GM18909 (cell line): ENCODE data around the gene AGAP1.

Experiments used
- ATAC-seq: cut with Tn5 transposase; IDR thresholded peaks from one replicate; pipeline ENCODE4 v1.9.1; 2021; ENCODE audit warnings: mild to moderate bottlenecking; ENCODE audit not compliant: unreplicated experiment, poor library complexity

Gene AGAP1

GRCh38 chr2:235868645-235869044 is 374.8 kb downstream of the AGAP1 start:
- no peak for ATAC-seq

- ATAC-seq, result no peak
These were observed 376.7 kb downstream of the AGAP1 start for GRCh38 chr2:235870515-235870914.

GRCh38 chr2:235876099-235876679 is 382.3 kb downstream of the AGAP1 start:
- ATAC-seq, result no peak

- no peak for ATAC-seq
These were observed 383.5 kb downstream of the AGAP1 start for GRCh38 chr2:235877275-235877802.

GRCh38 chr2:235879116-235879515 is 385.3 kb downstream of the AGAP1 start:
- ATAC-seq, result no peak

GRCh38 chr2:235883675-235884074 is 389.8 kb downstream of the AGAP1 start:
- no peak for ATAC-seq

DNA sequence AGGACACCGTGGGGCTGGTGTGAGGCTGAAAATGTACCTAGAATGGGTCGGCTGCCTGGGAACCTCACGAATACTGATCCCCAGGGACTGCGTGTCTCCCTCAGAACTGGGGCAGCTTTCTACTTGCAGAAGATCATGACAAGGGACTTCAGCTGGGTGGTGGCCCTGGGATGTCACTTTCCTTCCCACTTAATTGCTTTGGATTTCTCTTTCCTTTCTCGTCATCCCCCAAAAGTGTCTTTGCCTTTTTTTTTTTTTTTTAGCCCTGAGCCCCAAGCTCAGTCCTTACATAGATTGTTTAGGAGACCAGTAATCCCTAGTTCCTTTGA is 395.4 kb downstream of the AGAP1 start:
- no peak for ATAC-seq

DNA sequence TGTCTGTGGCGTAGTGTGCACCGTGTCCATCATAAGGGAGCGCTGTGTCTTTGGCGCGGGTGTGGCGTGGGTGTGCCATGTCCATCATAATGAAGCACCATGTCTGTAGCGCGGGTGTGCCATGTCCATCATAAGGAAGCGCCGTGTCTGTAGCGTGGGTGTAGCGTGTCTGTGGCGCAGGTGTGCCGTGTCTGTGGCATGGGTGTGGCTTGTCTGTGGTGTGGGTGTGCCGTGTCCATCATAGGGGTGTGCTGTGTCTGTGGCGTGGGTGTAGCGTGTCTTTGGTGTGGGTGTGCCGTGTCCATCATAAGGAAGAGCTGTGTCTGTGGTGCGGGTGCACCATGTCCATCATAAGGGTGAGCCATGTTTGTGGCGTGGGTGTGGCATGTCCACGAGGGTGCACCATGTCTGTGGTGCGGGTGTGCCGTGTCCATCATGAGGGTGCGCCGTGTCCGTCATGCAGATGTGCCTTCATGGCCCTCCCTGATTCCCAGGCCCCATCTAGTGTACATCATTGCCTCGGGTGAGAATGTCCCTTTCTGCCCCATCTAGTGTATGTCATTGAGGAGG is 399.4 kb downstream of the AGAP1 start:
- no peak for ATAC-seq

DNA sequence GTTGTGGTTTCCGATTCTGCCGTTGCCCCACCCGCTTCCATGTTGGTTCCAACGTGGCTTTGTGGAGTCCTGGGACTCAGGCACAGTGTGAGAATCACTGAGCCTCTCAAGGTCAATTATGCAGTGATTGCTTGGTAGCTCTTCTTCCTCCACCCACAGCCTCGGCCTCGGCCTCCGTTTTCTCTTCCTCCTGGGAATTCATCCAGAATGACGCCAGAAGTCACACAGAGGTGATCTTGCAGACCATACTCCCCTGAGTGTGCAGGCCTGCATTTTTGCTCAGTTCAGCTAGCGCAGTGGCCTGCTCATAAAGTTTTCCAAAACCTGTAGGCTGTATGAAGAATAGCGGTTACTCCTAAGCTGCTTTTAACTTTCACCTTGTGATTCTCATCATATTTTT is 401.0 kb downstream of the AGAP1 start:
- no peak for ATAC-seq

GRCh38 chr2:235896061-235896460 is 402.2 kb downstream of the AGAP1 start:
- no peak for ATAC-seq

- no peak for ATAC-seq
These were observed 404.1 kb downstream of the AGAP1 start for GRCh38 chr2:235897992-235898391.

- ATAC-seq, result no peak
These were observed 404.9 kb downstream of the AGAP1 start for GRCh38 chr2:235898766-235899165.

GRCh38 chr2:235900631-235901030 is 406.8 kb downstream of the AGAP1 start:
- no peak for ATAC-seq

- no peak for ATAC-seq
These were observed 407.4 kb downstream of the AGAP1 start for GRCh38 chr2:235901243-235901642.

GRCh38 chr2:235903782-235904584 is 410.1 kb downstream of the AGAP1 start:
- ATAC-seq, result no peak

DNA sequence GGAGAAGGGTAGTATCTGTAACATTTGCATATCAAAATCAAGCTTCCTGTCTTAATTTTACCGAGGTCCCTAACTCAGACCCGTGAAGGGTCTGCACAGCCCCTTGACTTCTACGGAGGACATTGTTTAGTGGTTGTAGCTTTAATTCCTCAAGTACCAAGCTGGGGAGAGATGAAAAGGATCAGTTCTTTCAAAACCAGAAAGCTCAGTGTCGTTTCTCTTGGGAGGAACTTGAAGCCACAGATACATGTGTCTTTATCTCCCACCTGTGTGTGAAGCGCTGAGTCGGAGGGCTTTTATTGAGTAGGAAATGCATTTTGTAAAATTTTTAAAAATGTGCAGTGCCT is 410.7 kb downstream of the AGAP1 start:
- no peak for ATAC-seq

DNA sequence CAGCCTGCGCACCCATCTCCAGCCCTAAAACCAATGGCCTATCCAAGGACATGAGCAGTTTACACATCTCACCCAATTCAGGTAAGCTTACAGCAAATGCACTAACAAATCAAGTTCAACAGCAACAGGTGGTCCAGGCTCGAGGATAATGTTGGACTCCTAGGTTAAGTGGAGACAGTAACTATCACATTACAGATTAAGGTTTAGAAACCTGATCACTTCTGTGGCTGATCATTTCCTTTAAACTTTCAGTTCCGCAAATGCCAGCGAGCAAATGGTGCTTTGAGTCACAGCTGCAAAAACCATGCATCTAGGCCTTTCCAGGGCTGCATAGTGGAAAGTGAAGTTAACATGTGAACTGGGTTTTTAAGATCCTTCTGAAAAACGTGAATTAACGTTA is 415.0 kb downstream of the AGAP1 start:
- peak; percentile 95 for ATAC-seq

GRCh38 chr2:235909358-235909757 is 415.5 kb downstream of the AGAP1 start:
- no peak for ATAC-seq

DNA sequence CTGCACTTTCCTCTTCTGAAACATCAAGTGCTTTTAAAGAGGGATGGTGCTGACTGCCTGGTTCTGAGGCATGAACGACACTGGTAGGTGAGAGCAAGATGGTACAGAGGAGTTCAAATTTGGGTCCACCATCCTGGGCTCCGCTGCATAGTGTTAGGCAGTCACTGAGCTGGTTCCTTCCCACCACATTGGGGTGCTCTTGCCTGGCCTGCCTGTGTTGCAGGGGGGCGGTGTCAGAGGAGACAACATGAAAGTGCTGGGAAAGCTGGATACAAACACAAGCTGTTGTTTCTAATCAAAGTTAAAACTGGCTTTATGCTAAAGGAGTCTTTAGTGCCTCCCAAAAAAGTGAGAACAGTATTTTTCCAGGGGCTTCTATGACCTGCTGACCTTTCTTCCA is 416.2 kb downstream of the AGAP1 start:
- no peak for ATAC-seq

GRCh38 chr2:235911125-235911524 is 417.3 kb downstream of the AGAP1 start:
- no peak for ATAC-seq

- ATAC-seq, result no peak
These were observed 417.9 kb downstream of the AGAP1 start for GRCh38 chr2:235911633-235912233.
